ENCODE results near the gene TMA7. TPM values are rescaled to one million over a fixed set of nuclear protein-coding genes. Genes with fewer than 3 reads are reported as not detected.

TMA7 gene
- polyA plus RNA-seq, 1 donor from 2014 or later: 1,747 TPM

GRCh38 chr3:48405971-48406370 lies 34.1 kb upstream of the TMA7 start:
- Histone ChIP-seq H3K27ac (ENCODE audit: low read length) (no peak overlapping the region), H3K36me3 (ENCODE audit: insufficient read depth, low read length) (peaks cover 5% of the 10 kb centered on the region)
- TF ChIP-seq EP300 (conservative IDR thresholded peaks at IDR 0.05; ENCODE audit: poor library complexity, severe bottlenecking) (no peak), EZH2 (IDR thresholded peaks at IDR 0.05; ENCODE audit: borderline replicate concordance, insufficient read depth, low read length, poor library complexity, severe bottlenecking) (no peak), POLR2AphosphoS5 (IDR thresholded peaks at IDR 0.05) (no peak), CTCF (IDR thresholded peaks at IDR 0.05; ENCODE audit: poor library complexity, severe bottlenecking) (no peak), REST (IDR thresholded peaks at IDR 0.05; ENCODE audit: borderline replicate concordance) (no peak), RAD21 (conservative IDR thresholded peaks at IDR 0.05) (no peak), TAF1 (IDR thresholded peaks at IDR 0.05; ENCODE audit: low read depth) (no peak), SMC3 (conservative IDR thresholded peaks at IDR 0.05; ENCODE audit: poor library complexity) (no peak), MXI1 (conservative IDR thresholded peaks at IDR 0.05; ENCODE audit: poor library complexity, severe bottlenecking) (no peak)

GRCh38 chr3:48406443-48407431 lies 33.3 kb upstream of the TMA7 start:
- Histone ChIP-seq H3K4me3 (ENCODE audit: low read length) (no peak overlapping the region), H3F3A (ENCODE audit: insufficient read depth, low read length, poor library complexity, severe bottlenecking) (no peaks in the 10 kb centered on the region), H3K27me3 (ENCODE audit: insufficient read depth, low read depth, low read length) (no peaks in the 10 kb centered on the region), H3K9me3 (ENCODE audit: low read length) (no peaks in the 10 kb centered on the region), H3K9ac (ENCODE audit: low read length) (no peak overlapping the region), H3K4me2 (ENCODE audit: low read length) (no peak overlapping the region), H2AFZ (ENCODE audit: low read depth, low read length) (no peak overlapping the region), H3K9me2 (ENCODE audit: insufficient read depth, low read length) (no peaks in the 10 kb centered on the region), H3K79me2 (replicated peaks; ENCODE audit: insufficient read depth, low read length) (no peaks in the 10 kb centered on the region), H3K36me3 (ENCODE audit: insufficient read depth, low read length) (peaks cover 5% of the 10 kb centered on the region), H3K27ac (ENCODE audit: low read length) (no peak overlapping the region), H4K20me1 (ENCODE audit: insufficient read depth) (no peaks in the 10 kb centered on the region)
- TF ChIP-seq SMC3 (conservative IDR thresholded peaks at IDR 0.05; ENCODE audit: poor library complexity) (no peak), MXI1 (conservative IDR thresholded peaks at IDR 0.05; ENCODE audit: poor library complexity, severe bottlenecking) (no peak), POLR2AphosphoS5 (IDR thresholded peaks at IDR 0.05) (no peak), REST (IDR thresholded peaks at IDR 0.05; ENCODE audit: borderline replicate concordance) (no peak), CTCF (IDR thresholded peaks at IDR 0.05; ENCODE audit: poor library complexity, severe bottlenecking) (no peak), RAD21 (conservative IDR thresholded peaks at IDR 0.05) (no peak), EP300 (conservative IDR thresholded peaks at IDR 0.05; ENCODE audit: poor library complexity, severe bottlenecking) (no peak), TAF1 (IDR thresholded peaks at IDR 0.05; ENCODE audit: low read depth) (no peak), EZH2 (IDR thresholded peaks at IDR 0.05; ENCODE audit: borderline replicate concordance, insufficient read depth, low read length, poor library complexity, severe bottlenecking) (no peak)

More at GRCh38 chr3:48405971-48406370, 34.1 kb upstream of the TMA7 start:
- H3F3A ChIP-seq (ENCODE audit: insufficient read depth, low read length, poor library complexity, severe bottlenecking): no peaks in the 10 kb centered on the region
- no peaks in the 10 kb centered on the region for H3K27me3 ChIP-seq (ENCODE audit: insufficient read depth, low read depth, low read length)
- no peaks in the 10 kb centered on the region for H4K20me1 ChIP-seq (ENCODE audit: insufficient read depth)
- no peaks in the 10 kb centered on the region for H3K79me2 ChIP-seq (replicated peaks; ENCODE audit: insufficient read depth, low read length)
- no peaks in the 10 kb centered on the region for H3K9me3 ChIP-seq (ENCODE audit: low read length)
- H3K4me3 ChIP-seq (ENCODE audit: low read length): no peak overlapping the region
- H3K9ac ChIP-seq (ENCODE audit: low read length): no peak overlapping the region
- H3K4me2 ChIP-seq (ENCODE audit: low read length): no peak overlapping the region
- no peaks in the 10 kb centered on the region for H3K9me2 ChIP-seq (ENCODE audit: insufficient read depth, low read length)
- no peak overlapping the region for H2AFZ ChIP-seq (ENCODE audit: low read depth, low read length)

Measured in neural cell (in vitro differentiated cells).